Umbilical cord (tissue), 2 donors: Measurements from ENCODE around the gene EMC8. TPM values are rescaled to one million over a fixed set of nuclear protein-coding genes. Genes with fewer than 3 reads are reported as not detected.
"Not testable (repeated sequence)": the region's sequence is repeated elsewhere in the genome, so short reads cannot be mapped to it uniquely, and the experiment has no call there.

ENCODE experiments used
- DNase-seq: peaks from one replicate; pipeline ENCODE4 v3.0.0-alpha.2; 2015; ENCODE audit warnings: low spot score
- total RNA-seq: library from RNA; depleted of rRNA; stranded (reverse); fragments of >200 nt; gene quantifications from one replicate; pipeline ENCODE4 v1.2.3, GENCODE V29; 2014; ENCODE audit warnings: low replicate concordance; ENCODE audit not compliant: insufficient read depth

Gene EMC8
- total RNA-seq, 1 donor from 2014 or later, result 13.5 TPM

GRCh38 chr16:85835227-85835751 lies 35.9 kb upstream of the EMC8 start:
- DNase-seq, result no peak

- no peak for DNase-seq
Measured at GRCh38 chr16:85834741-85835140, 35.4 kb upstream of the EMC8 start.

DNA sequence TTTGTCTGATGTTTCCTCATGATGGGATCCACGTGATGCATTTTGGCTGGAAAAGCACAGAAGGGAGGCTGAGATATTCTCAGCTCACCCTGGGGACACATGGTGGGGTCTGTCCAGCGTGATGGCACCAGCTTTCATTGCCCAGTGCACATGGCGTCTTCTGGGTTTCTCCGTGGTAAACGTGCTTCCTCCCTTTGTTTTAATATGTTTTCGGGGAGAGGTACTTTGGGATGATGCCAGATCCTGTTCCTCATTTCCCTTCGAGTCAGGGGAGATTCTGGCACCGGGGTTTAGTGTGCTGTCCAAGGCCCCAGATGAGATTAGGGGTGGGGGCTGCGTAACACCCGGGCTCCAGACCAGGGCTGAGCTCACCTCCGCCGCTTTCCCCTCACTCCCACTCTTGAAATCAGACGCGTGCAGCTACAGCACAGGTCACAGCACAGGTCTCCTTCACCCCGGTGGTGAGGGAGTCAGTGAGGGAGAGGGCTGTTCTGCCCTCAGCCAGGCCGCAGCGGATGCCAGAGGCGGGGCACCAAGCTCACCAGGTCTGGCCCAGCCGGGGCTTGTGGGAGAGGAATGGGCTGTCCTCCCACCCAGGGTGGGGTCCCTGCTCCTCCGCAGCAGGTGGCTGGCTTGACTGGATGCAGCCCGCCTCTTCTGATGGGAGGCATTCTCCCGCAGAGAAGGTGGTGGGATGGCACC lies 34.0 kb upstream of the EMC8 start:
- no peak for DNase-seq

DNA sequence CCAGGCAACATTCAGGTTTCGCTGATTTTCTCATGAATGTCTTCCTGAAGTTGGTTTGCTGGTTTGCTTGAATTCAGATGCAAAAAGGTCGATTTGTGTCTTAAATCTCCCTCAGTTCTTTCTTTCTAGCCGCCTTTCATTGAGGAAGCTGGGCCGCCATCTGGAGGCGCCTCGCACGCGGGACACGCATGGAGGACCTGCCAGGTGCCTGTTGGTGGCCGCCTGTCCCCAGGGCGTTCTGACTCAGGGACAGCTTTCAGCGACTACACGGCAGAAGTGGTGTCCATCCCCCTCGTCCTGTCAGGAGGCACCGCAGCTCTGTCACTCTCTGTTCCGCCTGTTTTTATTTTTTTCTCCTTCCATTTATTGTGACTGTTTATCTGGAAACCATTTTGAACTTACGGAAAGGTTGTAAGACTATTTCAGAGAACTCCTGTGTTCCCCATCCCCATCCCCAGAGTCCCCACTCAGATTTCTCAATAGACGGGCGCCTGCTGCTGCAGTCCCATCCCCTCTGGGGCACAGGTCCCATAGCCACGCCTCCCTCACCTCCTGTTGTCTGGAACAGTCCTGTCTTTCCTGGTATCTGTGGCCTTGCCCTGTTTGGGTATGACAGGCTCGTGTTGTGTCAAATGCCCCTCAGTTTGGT lies 33.4 kb upstream of the EMC8 start:
- no peak for DNase-seq

GRCh38 chr16:85830821-85831220 lies 31.5 kb upstream of the EMC8 start:
- no peak for DNase-seq

- DNase-seq, result peak; percentile 47
Measured at GRCh38 chr16:85829751-85830445, 30.6 kb upstream of the EMC8 start.

- DNase-seq, result no peak
Measured at GRCh38 chr16:85829171-85829719, 29.9 kb upstream of the EMC8 start.

- no peak for DNase-seq
Measured at GRCh38 chr16:85828166-85828565, 28.8 kb upstream of the EMC8 start.

GRCh38 chr16:85826686-85827247 lies 27.4 kb upstream of the EMC8 start:
- DNase-seq, result no peak

- no peak for DNase-seq
Measured at GRCh38 chr16:85825326-85825725, 26.0 kb upstream of the EMC8 start.

DNA sequence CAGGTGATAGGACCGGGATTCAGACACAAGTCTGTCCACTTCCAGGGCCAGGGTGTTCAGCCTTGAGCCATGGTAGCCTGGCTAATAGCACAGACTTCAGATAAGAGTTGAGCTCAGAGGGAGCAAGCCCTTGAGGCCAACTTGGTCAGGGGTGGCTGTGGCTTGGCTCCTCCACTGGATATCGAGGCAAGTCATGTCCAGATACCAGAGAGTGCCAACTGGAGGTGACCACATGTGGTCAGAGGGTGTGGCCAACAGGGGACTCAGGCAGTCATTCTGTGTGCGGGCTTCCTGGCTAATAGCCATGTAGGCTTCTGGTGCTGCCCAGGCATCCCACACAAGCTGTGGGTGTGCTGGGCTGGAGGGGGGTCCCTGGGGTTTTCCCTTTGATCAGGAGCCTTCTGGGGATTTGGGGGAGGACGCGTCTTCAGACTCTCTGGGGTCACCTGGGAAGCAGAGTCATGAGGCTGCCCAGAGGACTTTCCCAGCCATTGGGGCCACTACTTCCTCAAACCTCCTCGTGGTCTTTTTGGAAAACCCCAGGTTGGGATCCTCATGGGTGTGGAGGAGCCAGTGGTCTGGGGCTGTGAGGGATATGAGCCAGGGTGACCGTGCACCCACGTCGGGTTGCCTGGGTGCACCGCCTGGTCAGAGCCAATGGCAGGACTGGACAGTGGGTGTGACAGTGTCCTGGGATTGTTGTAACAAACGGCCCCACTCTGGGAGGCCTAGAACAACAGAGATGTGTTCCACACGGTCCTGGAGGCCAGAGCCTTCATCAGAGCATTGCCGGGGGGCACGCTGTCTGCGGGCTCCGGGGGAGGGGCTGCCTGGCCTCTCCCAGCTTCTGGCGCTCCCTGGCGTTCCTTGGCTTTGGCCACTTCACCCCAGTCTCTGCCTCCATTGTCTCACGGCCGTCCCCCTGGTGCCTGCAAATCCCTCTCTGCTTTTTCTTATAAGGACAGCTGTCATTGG lies 25.1 kb upstream of the EMC8 start:
- DNase-seq, result no peak

DNA sequence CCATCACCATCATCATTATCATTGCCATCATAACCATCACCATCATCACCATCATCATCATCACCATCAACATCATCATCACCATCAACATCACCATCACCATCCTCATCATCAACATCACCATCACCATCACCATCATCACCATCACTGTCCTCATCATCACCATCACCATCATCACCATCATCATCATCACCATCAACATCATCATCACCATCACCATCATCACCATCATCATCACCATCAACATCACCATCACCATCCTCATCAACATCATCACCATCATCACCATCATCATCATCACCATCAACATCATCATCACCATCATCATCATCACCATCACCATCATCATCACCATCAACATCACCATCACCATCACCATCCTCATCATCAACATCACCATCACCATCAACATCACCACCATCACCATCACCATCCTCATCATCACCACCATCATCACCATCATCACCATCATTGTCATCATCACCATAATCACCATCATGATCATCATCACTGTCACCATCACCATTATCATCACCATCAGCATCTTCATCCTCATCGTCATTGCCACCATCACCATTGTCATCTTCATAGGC lies 24.1 kb upstream of the EMC8 start:
- DNase-seq, result no peak

GRCh38 chr16:85822145-85822544 lies 22.8 kb upstream of the EMC8 start:
- DNase-seq, result no peak

- peak; percentile 77 for DNase-seq
Measured at GRCh38 chr16:85821390-85822135, 22.2 kb upstream of the EMC8 start.

GRCh38 chr16:85820604-85821372 lies 21.4 kb upstream of the EMC8 start:
- no peak for DNase-seq

DNA sequence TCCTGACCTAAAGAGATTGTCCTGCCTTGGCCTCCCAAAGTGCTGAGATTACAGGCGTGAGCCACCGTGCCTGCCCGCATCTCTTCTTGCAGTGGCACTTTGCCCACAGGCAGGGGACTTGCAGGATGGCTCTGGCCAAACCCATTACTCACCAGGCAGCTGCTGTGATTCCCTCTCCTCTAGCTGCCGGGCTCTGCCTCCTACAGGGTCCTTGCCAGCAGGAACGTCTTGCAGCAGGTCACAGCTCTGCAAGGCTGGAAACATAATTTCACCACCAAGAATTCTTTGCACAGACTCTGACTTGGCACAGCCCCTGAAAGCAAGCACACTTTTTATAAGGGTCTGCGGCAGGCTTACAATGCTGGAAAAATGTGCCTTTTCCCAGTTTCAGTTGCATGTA lies 20.4 kb upstream of the EMC8 start:
- no peak for DNase-seq

GRCh38 chr16:85819245-85819644 lies 19.9 kb upstream of the EMC8 start:
- peak; percentile 42 for DNase-seq

GRCh38 chr16:85817195-85817594 lies 17.9 kb upstream of the EMC8 start:
- not testable (repeated sequence) for DNase-seq

DNA sequence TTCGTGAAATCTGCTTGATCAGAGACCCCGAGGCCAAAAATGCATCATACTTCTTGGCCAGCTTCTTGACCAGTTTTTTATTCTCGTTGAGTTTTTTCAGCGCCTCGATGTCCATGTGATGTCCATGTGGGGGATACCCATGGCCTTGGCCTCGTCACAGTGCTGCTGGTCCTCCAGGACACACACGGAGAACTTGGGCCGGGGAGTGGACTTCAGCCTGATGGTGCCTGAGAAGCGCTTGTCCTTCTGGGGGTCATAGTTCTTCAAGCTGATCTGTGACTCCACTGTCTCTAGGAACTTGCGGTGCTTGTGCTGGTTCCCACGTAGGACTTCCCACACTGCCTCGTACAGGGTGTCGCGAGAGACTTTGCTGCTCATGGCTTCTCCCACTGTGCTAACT lies 16.8 kb upstream of the EMC8 start:
- DNase-seq, result no peak
